GM12878 (cell line): ENCODE results near the gene PLXNC1. TPM values are rescaled to one million over a fixed set of nuclear protein-coding genes. Genes with fewer than 3 reads are reported as not detected.

Source experiments
- ATAC-seq: fragments of 200-7000 bp; cut with Tn5 transposase; 3 replicates; pipeline ENCODE4 v1.9.1; 2020; ENCODE audit warnings: mild to moderate bottlenecking, moderate library complexity
- BruUV-seq: library from RNA; stranded (reverse); fragments of 400-500 nt; replicated peaks from 2 replicates; lab custom pipeline; 2021; lab: Mats Ljungman, UMichigan
- CTCF ChIA-PET: fragments of 300-600 bp; sonication (Branson Sonifier 250); formaldehyde crosslinking; extraction: SDS; loops from one replicate; lab custom pipeline; 2021; ENCODE audit warnings: inconsistent platforms; lab: Yijun Ruan, JAX
- POLR2A ChIA-PET: fragments of 350-600 bp; formaldehyde crosslinking; extraction: SDS; loops from one replicate; lab custom pipeline; 2021; ENCODE audit warnings: inconsistent platforms; lab: Charles Lee
- RAD21 ChIA-PET: fragments of 300-600 bp; sonication (Branson Sonifier 250); formaldehyde crosslinking; loops from one replicate; lab custom pipeline; 2023; ENCODE audit warnings: antibody characterized with exemption; ENCODE audit not compliant: unreplicated experiment; lab: Charles Lee
- SMC1A ChIA-PET: fragments of 300-600 bp; sonication (Branson Sonifier 250); formaldehyde crosslinking; loops from one replicate; lab custom pipeline; 2023; ENCODE audit not compliant: unreplicated experiment, uncharacterized antibody; lab: Charles Lee
- DNase-seq: peaks from one replicate; pipeline ENCODE4 v3.0.0-alpha.2; 2011; ENCODE audit warnings: low read depth, low spot score
- FAIRE-seq: peaks from 3 replicates; lab custom pipeline; 2011; peaks lifted over from hg19 to GRCh38; lab: Jason Lieb, UNC
- H2AFZ ChIP-seq: 2 replicates; pipeline ENCODE4 v1.6.0; 2011; ENCODE audit warnings: low read depth, low read length, control low read depth; ENCODE audit not compliant: control insufficient read depth
- H3K27ac ChIP-seq: 2 replicates; pipeline ENCODE4 v1.5.1; 2011; ENCODE audit warnings: control low read depth; ENCODE audit not compliant: control insufficient read depth, insufficient read depth
- H3K27me3 ChIP-seq, 2 experiments: replicated peaks in 1 of 2; 2 replicates each; pipeline versions ENCODE4 v1.6.0 to v1.6.1; 2011; ENCODE audit warnings: low read length in 1 of 2; ENCODE audit not compliant: control insufficient read depth in 2 of 2, insufficient read depth in 2 of 2
- H3K36me3 ChIP-seq, 2 experiments: 2 replicates each; pipeline ENCODE4 v1.5.1; 2011; ENCODE audit warnings: low read length in 1 of 2; ENCODE audit not compliant: control insufficient read depth in 2 of 2, insufficient read depth in 2 of 2
- H3K4me1 ChIP-seq: 2 replicates; pipeline ENCODE4 v1.6.1; 2011; ENCODE audit warnings: mild to moderate bottlenecking, low read length, moderate library complexity, mixed read lengths; ENCODE audit not compliant: control insufficient read depth, insufficient read depth
- H3K4me2 ChIP-seq: 2 replicates; pipeline ENCODE4 v1.6.0; 2011; ENCODE audit warnings: control low read depth; ENCODE audit not compliant: control insufficient read depth, insufficient read depth
- H3K4me3 ChIP-seq: fragments of 200-600 bp; sonication (generic); 2 replicates; pipeline ENCODE4 v1.5.1; 2016
- H3K79me2 ChIP-seq: 2 replicates; pipeline ENCODE4 v1.6.0; 2011; ENCODE audit warnings: low read length; ENCODE audit not compliant: control insufficient read depth, insufficient read depth
- H3K9ac ChIP-seq: 2 replicates; pipeline ENCODE4 v1.8.0; 2011; ENCODE audit warnings: low read length, control low read depth, mixed read lengths; ENCODE audit not compliant: control insufficient read depth, insufficient read depth
- H3K9me3 ChIP-seq: replicated peaks from 3 replicates; pipeline ENCODE4 v1.5.1; 2011; ENCODE audit warnings: mild to moderate bottlenecking, low read length; ENCODE audit not compliant: control insufficient read depth, insufficient read depth
- H4K20me1 ChIP-seq: 2 replicates; pipeline ENCODE4 v1.6.0; 2011; ENCODE audit not compliant: control insufficient read depth, insufficient read depth
- CREM ChIP-seq: IDR thresholded peaks from 2 replicates; pipeline ENCODE4 v1.6.1; 2014; ENCODE audit warnings: antibody characterized with exemption, low read depth
- CTCF ChIP-seq, 3 experiments: IDR thresholded peaks in 2 of 3; conservative IDR thresholded peaks in 1 of 3; 2 replicates each; pipeline ENCODE4 v1.5.1; 2011; ENCODE audit warnings: low read depth in 3 of 3, low read length in 3 of 3, mild to moderate bottlenecking in 3 of 3, control low read depth in 2 of 3, moderate library complexity in 2 of 3, inconsistent platforms in 1 of 3, mixed read lengths in 1 of 3; ENCODE audit not compliant: control insufficient read depth in 2 of 3, insufficient read depth in 1 of 3; ENCODE audit errors: extremely low read depth in 1 of 3
- GABPA ChIP-seq: IDR thresholded peaks from 2 replicates; pipeline ENCODE4 v1.6.1; 2014; ENCODE audit warnings: antibody characterized with exemption, low read depth, mild to moderate bottlenecking, inconsistent platforms
- HDAC2 ChIP-seq: fragments of 200-600 bp; sonication (generic); IDR thresholded peaks from 2 replicates; pipeline ENCODE4 v1.6.1; 2017
- KAT2A ChIP-seq: conservative IDR thresholded peaks from 2 replicates; pipeline ENCODE4 v1.6.1; 2011; ENCODE audit warnings: low read depth, low read length; ENCODE audit not compliant: control insufficient read depth
- RAD51 ChIP-seq: fragments of 450-650 bp; IDR thresholded peaks from 2 replicates; pipeline ENCODE4 v1.6.1; 2016; ENCODE audit warnings: moderate library complexity, mild to moderate bottlenecking, inconsistent platforms
- SMAD5 ChIP-seq: IDR thresholded peaks from 2 replicates; pipeline ENCODE4 v1.6.1; 2016; ENCODE audit warnings: antibody characterized with exemption, low read depth
- WGBS: methylation state at CpG from one replicate; pipeline ENCODE4 v1.1.6; 2016; ENCODE audit warnings: low lambda C conversion rate; ENCODE audit not compliant: insufficient replicate concordance, insufficient coverage; ENCODE audit errors: missing lambda C conversion rate; 5-methylcytosine and 5-hydroxymethylcytosine counted together
- in situ Hi-C: fragments of 300-500 bp; cut with MboI; formaldehyde crosslinking; loops from 9 replicates; pipeline ENCODE4 v1.14.3; 2018; ENCODE audit warnings: mixed read lengths
- intact Hi-C: fragments of 100-400 bp; cut with micrococcal nuclease; formaldehyde crosslinking; loops from one replicate; pipeline ENCODE4 v1.14.2; 2022; ENCODE audit not compliant: unreplicated experiment
- polyA plus RNA-seq, 11 experiments: library from polyadenylated mRNA; depleted of rRNA in 4 of 11; unstranded in 6 of 11; stranded (reverse) in 5 of 11; fragments of >200 nt; fragmentation: Nextera tagmentation in 4 of 11; fragmentation: Illumina TruSeq in 1 of 11; extraction: Ambion mirVana in 4 of 11; extraction: Trizol in 1 of 11; gene quantifications; 1 replicate in 1 of 11; 2 replicates in 10 of 11; pipeline versions ENCODE4 v1.2.1 to v1.2.3, GENCODE V29; 2011 to 2016; ENCODE audit warnings: inconsistent platforms in 2 of 11, missing spikeins in 2 of 11, low read depth in 1 of 11
- total RNA-seq, 4 experiments: library from RNA; depleted of rRNA in 3 of 4; stranded (reverse); fragments of >200 nt in 3 of 4; fragmentation: Illumina TruSeq in 1 of 4; extraction: Trizol in 1 of 4; gene quantifications; 2 replicates each; pipeline versions ENCODE4 v1.2.1 to v1.2.3, GENCODE V29; 2013 to 2021
- TF ChIP-seq, protein P1 (sequence below): fragments of 450-650 bp; IDR thresholded peaks from 2 replicates; pipeline ENCODE4 v1.6.1; 2017; ENCODE audit warnings: low read depth, mild to moderate bottlenecking, moderate library complexity

The PLXNC1 gene
- total and polyA plus RNA-seq, 10 of the 15 experiments (the other 5 are each of a cell fraction or from before 2014, with no cell fraction given): 5.2 to 41.2 (median 24.6) TPM

DNA sequence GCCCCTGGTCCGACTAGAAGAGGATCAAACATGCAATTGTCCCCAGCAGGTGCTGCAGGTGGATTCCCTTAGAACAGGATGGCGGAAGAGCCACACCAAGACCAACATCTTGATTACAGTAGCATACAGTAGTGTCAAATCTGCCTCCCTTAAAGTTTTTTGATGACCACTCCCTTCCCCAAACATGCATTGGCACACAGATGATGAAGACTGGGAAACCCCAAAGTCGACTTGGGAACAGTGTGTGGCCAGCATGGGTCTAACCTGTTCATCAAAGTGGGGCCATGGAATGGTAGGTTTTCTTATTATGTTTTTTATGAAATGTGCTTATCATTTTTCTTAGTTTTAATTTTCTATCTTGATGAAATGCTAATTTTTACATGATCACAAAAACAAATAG, 8.8 kb downstream of the PLXNC1 start:
- TF ChIP-seq KAT2A: no peak
- no peak for TF ChIP-seq RAD51
- no peak for TF ChIP-seq CTCF (IDR thresholded peaks at IDR 0.05 in 2 of 3, conservative IDR thresholded peaks at IDR 0.05 in 1 of 3; ENCODE audit: control insufficient read depth in 2 of 3, extremely low read depth in 1 of 3, insufficient read depth in 1 of 3, low read depth in 3 of 3, low read length in 3 of 3)
- TF ChIP-seq GABPA: no peak
- no peak for TF ChIP-seq SMAD5
- TF ChIP-seq, protein P1, sequence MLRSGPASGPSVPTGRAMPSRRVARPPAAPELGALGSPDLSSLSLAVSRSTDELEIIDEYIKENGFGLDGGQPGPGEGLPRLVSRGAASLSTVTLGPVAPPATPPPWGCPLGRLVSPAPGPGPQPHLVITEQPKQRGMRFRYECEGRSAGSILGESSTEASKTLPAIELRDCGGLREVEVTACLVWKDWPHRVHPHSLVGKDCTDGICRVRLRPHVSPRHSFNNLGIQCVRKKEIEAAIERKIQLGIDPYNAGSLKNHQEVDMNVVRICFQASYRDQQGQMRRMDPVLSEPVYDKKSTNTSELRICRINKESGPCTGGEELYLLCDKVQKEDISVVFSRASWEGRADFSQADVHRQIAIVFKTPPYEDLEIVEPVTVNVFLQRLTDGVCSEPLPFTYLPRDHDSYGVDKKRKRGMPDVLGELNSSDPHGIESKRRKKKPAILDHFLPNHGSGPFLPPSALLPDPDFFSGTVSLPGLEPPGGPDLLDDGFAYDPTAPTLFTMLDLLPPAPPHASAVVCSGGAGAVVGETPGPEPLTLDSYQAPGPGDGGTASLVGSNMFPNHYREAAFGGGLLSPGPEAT: no peak
- TF ChIP-seq HDAC2: no peak
- TF ChIP-seq CREM: no peak
- H3K4me1 ChIP-seq: peaks cover 21% of the 10 kb centered on the region
- ChIA-PET POLR2A (interaction anchor here (1.0 to 1.8 kb wide), 6 partner anchors 16 to 58 kb away, joined by 3 to 11 read pairs (median 4); no protein-coding TSS in a partner anchor), RAD21 (interaction anchor here (0.7 to 6.0 kb wide), 15 partner anchors 13 to 366 kb away, joined by 3 to 60 read pairs (median 4); no protein-coding TSS in a partner anchor), CTCF (interaction anchor here (0.6 to 1.8 kb wide), 5 partner anchors 12 to 277 kb away, joined by 3 to 8 read pairs (median 5); no protein-coding TSS in a partner anchor), SMC1A (interaction anchor here (0.6 to 21.2 kb wide), 8 partner anchors 14 to 248 kb away, joined by 3 to 367 read pairs (median 4); no protein-coding TSS in a partner anchor)
- peak overlapping the region; percentile 83 for H3K27ac ChIP-seq
- no peaks in the 10 kb centered on the region for H3K27me3 ChIP-seq
- H3K4me3 ChIP-seq: peak overlapping the region; percentile 54; the same call in 1 of the 2 replicates
- WGBS: 17% methylated on average over 3 of the region's 3 CpGs
- H2AFZ ChIP-seq: no peak overlapping the region
- H3K9me3 ChIP-seq: no peaks in the 10 kb centered on the region; the same call in 2 of the 3 replicates
- H4K20me1 ChIP-seq: no peaks in the 10 kb centered on the region
- H3K9ac ChIP-seq: peak overlapping the region; percentile 53; the same call in 1 of the 2 replicates
- in situ Hi-C loops (no loop called here), intact Hi-C loops (no loop called here)
- H3K4me2 ChIP-seq: peak overlapping the region; percentile 81
- DNase-seq (no peak), ATAC-seq (peak; percentile 25), FAIRE-seq (no peak)
- peaks cover 0 to 2% of the 10 kb centered on the region in 2 experiments; a peak in 1 of 4 replicates for H3K36me3 ChIP-seq
- BruUV-seq: no TSS peak
- H3K79me2 ChIP-seq: peaks cover 92% of the 10 kb centered on the region
